Measurements from ENCODE around the gene ZNF610.
"Not testable (repeated sequence)": the region's sequence is repeated elsewhere in the genome, so short reads cannot be mapped to it uniquely, and the experiment has no call there.

Gene ZNF610

DNA sequence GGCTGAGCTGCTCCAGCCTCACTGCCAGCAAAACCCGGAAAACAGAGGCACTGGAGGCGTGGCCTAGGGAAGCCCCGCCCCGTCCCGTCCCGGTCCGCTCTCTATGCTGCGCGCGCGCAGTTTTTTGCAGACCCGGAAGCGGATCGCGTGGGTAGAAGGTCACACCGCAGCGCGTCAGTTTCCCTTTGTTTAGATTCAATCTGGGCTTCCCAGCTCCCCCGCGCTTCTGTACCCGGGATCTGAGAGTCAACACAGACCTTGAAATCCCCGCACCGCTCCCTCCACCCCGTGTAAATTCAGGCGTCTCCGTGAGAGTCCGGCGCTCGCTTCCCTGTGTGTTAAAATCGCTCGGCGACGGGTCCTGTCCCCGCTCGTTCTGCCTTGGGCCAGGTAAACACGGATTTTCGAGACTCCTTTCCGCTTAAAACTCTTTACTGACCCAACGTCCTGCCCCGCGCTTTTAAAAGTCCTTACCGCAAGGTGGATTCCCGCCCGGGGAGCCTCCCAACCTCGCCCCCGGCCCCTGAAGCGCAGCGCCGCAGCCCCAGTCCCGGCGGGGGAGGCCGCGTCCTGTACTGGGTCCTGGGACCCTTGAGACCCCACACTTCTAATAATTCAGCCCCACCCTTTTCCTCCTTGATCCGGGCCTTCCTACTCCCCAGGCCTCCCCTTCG, at the start of gene ZNF610:
ZNF610 (plus strand) TSS at position 127 of the 674 bp plus-strand sequence. CDS start 12,930 bp downstream, outside the sequence.
- DNase-seq (ENCODE audit: low read depth): peak; percentile 71

DNA sequence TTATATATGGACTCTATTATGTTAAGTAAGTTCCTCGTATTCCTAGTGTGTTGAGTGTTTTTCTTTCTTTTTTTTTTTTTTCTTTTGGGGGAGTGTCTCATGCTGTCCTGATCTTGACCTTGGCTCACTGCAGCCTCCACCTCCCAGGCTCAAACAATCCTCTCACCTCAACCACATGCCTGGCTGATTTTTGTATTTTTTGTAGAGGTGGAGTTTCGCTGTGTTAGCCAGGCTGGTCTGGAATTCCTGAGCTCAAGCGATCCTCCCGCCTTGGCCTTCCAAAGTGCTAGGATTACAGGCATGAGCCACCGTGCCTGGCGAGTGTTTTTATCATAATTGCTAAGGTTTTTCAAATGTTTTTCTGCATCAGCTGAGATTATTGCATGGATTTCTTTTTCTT, 49.8 kb upstream of the ZNF610 start:
- no peak for DNase-seq (ENCODE audit: low read depth)

DNA sequence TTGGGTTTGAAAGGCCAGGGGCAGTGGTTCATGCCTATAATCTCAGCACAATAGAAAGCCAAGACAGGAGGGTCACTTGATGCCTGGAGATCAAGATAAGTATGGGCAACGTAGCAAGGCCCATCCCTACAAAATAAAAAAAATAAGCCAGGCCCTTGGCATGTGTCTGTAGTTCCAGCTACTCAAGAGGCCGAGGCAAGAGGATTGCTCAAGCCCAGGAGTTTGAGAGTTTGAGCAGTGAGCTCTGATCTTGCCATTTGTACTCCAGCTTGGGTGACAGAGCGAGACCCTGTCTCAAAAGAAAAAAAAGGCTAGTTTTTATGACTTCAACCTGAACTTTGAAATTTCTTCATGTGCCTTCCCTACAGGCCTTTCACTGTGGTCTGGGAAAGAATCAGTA, 44.3 kb upstream of the ZNF610 start:
- no peak for DNase-seq (ENCODE audit: low read depth)

DNA sequence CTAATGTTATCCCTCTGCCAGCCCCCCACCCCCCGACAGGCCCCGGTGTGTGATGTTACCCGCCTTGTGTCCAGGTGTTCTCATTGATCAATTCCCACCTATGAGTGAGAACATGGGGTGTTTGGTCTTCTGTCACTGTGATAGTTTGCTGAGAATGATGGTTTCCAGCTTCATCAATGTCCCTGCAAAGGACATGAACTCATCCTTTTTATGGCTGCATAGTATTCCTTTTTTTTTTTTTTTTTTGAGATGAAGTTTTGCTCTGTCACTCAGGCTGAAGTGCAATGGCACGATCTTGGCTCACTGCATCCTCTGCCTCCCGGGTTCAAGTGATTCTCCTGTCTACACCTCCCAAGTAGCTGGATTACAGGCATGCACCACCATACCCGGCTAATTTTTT, 43.1 kb upstream of the ZNF610 start:
- not testable (repeated sequence) for DNase-seq (ENCODE audit: low read depth)

DNA sequence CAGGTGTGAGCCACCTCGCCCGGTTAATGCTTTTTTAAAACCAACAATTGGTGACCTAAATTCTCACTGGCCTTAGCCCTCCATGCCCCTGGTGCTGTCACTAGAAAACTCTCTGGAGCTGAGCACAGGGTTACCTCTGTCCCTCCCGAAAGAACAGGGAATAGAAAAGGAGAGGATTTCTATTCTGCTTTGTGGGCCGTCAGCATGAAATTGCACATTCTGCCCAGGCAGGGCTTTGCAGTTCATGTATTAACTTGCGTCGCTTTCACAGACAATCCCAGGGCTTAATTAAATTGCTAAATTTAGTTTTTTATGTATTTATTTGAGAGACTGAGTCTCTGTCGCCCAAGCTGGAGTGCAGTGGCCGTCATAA, 39.7 kb upstream of the ZNF610 start:
- DNase-seq (ENCODE audit: low read depth): no peak

DNA sequence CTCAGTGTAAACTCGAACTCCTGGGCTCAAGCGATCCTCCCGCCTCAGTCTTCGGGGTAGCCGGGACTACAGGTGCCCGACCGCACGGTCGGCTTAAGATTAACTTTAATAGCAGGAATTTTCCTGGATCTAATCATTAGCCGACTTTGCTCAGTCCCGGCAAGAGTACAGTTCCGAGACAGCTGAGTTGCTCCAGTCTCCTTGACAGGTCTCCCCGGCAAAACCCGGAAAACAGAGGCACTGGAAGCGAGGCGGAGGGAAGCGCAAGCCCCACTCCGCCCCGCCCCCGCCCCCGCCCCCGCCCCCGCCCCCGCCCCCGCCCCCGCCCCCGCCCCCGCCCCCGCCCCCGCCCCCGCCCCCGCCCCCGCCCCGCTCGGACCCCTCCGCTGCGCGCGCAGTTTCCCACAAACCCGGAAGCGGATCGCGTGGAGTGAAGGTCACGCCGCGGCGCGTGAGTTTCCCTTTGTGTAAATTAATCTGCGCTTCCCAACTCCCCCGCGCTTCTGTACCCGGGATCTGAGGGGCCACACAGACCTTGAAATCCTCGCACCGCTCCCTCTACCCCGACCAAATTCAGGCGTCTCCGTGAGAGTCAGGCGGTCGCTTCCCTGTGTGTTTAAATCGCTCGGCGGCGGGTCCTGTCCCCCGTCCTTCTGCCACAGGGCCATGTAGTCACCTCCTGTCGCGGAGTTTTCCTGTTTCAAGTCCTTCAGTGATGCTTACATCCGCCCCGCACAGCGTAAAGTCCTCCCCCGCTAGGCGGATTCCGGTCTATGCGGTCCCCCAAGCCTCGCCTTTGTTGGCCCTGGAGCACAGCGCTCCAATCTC, 39.1 kb upstream of the ZNF610 start, which contains the start of gene ZNF480:
ZNF480 (plus strand) TSS at position 397 of the 828 bp plus-strand sequence. CDS start 3,244 bp downstream, outside the sequence.
- DNase-seq (ENCODE audit: low read depth): peak; percentile 65

DNA sequence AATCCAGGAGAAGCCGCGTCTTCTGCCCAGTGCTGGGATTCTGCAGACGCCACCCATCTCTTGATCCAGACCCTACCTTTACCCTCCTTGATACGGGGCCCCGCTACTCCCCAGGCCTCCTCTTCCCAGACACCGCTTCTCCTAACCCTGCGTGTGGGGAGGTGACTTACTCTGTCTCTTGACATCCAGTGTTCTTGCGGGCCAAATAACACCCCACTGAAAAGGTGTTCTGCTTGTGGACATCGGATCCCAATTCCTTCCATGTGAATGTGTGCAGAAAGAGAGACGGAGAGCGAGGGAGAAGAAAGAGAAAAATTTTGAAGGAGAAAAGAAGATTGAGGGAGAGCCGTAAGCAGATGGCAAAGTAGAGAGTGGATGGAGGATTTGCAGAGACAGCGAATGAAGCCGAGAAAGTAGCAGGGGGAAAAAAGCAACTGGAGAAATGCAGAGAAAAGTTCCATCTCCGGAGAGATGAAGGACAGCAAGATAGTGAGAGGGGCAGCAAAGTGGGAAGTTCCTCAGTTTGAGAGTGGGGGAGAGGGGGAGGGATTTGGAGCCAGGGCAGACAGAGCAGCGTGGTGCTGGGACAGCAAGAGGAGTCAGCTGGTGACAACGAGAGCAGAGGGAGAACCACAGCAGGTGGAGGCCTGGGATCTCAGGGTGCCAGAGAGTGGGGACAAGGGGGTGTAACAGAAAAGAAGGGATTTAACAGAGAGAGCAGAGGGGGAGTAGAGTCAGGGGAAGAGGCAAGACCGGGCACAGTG, 38.3 kb upstream of the ZNF610 start:
- DNase-seq (ENCODE audit: low read depth): no peak

DNA sequence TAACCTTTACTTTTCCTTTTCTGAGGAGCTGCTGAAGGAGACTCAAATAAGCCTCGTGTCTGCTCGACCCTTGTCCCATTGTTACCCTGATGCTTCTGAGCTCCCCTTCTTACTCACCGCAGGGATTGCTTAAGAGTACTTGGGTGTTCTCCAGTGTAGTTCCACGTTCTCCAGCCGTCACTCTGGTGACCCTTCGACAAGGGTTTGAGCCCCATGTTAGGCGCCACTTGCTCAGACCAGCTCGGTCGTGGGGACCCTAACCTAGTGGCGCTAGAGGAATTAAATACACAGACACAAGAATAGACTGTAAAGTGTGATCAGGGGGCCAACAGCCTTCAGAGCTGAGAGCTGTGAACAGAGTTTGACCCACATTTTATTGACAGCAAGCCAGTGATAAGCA, 28.8 kb upstream of the ZNF610 start:
- DNase-seq (ENCODE audit: low read depth): no peak

DNA sequence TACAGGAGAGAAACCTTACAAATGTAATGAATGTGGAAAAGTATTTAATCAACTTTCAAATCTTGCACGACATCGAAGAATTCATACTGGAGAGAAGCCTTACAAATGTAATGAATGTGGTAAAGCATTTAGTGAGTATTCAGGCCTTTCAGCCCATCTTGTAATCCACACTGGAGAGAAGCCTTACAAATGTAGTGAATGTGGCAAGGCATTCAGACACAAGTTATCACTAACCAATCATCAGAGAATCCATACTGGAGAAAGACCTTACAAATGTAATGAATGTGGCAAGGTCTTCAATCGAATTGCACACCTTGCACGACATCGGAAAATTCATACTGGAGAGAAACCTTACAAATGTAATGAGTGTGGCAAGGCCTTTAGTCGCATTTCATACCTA, 13.6 kb upstream of the ZNF610 start:
- DNase-seq (ENCODE audit: low read depth): no peak

DNA sequence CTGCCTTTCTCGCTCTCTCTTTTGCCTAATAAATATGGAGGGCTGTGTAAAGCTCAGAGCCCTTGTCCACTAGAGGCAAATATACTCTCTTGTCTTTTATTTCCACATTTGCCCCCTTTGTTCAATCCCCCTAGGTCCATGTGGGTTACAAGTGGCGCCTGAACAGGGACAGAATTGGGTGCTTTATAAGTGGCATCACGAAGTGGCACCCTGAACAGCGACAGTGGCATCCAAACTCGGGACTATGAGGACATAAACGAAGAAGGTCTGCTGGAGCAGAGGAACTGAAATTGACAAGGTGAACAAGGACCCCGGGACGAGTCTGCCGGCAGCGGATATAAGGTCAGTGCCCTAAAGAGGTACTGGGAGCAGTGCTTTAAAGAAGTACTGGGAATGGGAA, 4.3 kb upstream of the ZNF610 start:
- no peak for DNase-seq (ENCODE audit: low read depth)

DNA sequence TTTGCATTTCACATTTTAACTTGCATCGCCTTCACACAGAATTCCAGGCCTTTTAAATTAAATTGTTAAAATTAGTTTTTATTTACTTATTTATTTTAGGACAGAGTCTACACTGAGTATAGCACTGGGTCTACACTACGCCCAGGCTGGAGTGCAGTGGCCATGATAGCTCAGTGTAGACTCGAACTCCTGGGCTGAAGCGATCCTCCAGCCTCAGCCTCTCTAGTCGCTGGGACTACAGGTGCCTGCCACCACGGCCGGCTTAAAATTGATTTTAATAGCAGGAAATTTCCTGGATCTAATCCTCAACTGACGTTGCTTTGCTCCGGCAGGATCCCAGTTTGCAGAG, 301 bp upstream of the ZNF610 start:
- DNase-seq (ENCODE audit: low read depth): no peak

DNA sequence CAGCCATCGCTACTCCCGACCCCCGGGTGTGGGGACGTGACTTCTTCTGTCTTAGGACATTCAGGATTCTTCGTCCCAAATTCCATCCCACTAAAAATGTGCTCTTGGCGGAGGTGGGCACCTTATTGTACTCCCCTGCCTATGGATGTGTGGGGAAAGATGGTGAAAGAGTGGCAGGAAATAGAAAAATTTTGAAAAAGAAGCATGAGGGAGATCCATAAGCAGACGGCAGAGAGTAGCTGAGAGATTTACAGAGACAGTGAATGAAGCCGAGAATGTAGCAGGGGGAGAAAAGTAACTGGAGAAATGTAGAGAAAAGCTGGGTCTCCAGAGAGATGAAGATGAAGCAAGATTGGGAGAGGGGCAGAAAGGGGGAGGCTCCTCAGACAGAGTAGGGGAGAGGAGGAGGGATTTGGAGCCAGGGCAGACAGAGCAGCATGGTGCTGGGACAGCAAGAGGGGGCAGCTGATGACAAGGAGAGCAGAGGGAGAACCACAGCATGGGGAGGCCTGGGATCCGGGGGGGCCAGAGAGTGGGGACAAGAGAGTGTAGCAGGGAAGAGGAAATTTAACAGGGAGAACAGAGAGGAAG, 843 bp downstream of the ZNF610 start:
- DNase-seq (ENCODE audit: low read depth): no peak

DNA sequence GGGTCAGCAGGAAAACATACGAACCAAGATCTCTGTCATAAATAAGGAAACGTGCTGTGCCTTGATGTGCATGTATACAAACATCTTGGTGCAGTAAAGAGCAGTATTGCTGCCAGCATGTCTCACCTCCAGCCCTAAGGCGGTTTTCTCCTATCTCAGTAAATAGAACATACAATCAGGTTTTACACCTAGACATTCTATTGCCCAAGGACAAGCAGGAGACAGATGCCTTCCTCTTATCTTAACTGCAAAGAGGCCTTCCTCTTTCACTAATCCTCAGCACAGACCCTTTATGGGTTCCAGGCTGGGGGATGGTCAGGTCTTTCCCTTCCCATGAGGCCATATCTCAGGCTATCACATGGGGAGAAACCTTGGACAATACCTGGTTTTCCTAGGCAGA, 3.0 kb downstream of the ZNF610 start:
- DNase-seq (ENCODE audit: low read depth): not testable (repeated sequence)

DNA sequence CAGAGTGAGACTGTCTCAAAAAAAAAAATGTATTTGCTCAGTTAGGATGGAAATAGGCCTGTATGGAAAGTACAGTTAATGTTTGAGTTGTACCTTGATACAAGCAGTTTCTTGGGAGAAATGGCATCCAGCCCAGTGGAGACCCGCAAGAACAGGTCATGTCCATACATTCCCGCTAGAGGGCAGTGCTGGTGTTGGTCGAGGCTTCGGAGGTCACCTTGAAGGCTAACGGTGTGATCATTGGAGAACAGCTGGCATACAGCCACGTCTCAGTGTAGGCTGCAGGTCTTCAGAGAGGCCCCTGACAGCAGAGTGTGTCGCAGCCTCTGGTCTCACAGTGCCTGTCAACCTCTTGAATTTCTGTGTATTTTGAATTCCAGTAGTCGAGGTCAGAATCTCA, 7.5 kb downstream of the ZNF610 start:
- no peak for DNase-seq (ENCODE audit: low read depth)

DNA sequence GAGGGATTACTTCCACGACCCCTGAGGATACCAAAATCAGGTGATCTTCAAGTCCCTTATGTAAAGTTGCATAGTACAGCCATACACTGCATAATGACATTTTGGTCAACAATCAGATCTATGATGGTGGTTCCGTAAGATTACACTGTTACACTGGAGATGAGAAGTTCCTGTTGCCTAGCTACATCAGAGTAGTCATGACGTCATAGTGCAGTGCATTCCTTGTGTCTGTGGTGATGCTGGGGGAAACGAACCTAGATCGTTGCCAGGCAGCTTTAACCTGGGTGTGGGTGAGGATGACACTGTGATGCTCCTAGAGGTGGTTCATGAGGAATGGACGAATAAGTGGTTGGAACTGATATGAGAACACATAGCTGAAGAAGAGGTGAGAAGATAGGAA, 9.1 kb downstream of the ZNF610 start:
- no peak for DNase-seq (ENCODE audit: low read depth)

DNA sequence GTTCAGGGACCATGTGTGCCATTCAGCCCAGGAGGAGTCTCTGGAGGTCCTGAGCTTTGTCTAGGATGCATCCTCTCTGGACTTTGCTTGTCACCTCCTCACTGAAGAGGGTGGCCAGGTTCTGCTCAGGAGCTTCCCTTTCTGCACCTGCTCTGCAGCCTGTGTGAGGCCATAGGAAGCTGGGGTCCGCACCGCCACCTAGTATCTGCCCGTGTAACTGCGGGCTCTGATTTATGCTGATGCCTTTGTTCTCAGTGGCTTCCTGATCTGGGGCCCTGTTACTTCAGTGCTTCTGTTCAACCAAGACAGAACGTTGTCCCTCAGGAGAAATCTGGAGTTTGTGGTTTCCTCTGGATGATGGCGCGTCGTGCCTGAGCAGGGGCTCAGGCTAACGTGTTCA, 15.5 kb downstream of the ZNF610 start:
- DNase-seq (ENCODE audit: low read depth): no peak

DNA sequence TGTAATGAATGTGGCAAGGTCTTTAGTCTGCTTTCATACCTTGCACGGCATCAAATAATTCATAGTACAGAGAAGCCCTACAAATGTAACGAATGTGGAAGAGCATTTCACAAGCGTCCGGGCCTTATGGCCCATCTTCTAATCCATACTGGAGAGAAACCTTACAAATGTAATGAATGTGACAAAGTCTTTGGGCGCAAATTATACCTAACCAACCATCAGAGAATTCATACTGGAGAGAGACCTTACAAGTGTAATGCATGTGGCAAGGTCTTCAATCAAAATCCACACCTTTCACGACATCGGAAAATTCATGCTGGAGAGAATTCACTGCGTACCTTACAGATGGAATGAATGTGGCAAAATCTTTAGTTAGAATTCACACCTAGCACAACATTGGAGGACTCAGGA, 30.4 kb downstream of the ZNF610 start:
- no peak for DNase-seq (ENCODE audit: low read depth)

DNA sequence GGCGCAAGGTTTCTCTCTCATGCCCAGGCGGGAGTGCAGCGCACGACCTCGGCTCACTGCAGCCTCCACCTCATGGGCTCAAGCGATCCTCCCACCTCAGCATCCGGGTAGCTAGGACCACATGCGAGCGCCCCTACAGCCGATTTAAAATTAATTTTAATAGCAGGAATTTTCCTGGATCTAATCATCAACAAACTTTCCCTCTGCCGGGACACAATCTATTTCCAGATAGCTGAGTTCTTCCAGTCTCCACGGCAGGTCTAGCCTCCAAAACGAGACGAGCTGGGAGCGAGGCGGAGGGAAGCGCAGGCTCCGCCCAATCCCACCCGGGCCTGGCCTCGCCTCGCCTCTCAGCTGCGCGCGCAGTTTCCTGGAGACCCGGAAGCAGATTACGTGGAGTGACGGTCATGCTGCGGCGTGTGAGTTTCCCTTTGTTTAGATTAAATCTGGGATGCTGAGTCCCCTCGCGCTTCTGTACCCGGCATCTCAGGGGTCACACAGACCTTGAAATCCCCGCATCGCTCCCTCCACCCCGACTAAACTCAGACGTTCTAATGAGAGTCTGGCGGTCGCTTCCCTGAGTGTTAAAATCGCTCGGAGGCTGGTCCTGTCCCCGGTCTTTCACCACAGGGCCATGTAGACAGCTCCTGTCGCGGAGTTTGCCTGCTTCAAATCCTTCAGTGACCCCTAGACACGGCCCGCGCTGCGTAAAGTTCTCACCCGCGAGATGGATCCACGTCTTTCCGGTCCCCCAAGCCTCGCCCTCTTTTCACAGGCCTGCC, 33.7 kb downstream of the ZNF610 start, which contains the start of gene ZNF880:
ZNF880 (plus strand) TSS at position 365 of the 782 bp plus-strand sequence; CDS start at position 408, 43 bp downstream.
- DNase-seq (ENCODE audit: low read depth): peak; percentile 87

DNA sequence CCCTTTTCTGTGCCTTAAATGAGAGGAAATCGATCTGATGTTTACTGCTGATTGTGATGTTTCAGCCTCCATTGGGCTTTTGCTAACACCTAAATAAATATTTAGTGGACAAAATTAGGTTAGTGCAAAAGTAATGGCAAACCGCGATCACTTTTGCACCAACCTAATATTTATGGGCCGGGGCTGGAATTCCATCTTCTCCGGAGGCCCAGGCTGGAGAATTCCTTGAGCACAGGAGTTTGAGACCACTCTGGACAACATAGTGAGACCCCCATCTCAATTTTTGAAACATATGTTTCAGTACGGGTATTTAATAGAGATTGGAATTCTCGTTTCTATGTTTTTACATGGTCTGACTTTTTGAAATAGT, 34.3 kb downstream of the ZNF610 start:
- no peak for DNase-seq (ENCODE audit: low read depth)

DNA sequence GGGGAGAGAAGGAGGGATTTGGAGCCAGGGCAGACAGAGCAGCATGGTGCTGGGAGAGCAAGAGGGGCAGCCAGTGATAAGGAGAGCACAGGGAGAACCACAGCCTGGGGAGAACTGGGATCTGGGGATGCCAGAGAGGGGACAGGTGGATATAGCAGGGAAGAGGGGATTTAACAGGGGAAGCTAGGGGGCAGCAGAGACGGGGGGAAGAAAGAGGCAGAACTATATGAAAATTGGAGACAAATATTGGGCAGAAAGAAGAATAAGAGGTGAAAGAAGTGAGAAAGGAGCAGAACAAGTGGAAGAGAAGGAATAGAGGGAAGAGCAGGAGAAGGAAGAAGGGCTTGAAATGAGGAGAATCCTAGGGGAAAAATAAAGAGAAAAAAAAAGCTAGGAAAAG, 55.1 kb downstream of the ZNF610 start:
- DNase-seq (ENCODE audit: low read depth): no peak

DNA sequence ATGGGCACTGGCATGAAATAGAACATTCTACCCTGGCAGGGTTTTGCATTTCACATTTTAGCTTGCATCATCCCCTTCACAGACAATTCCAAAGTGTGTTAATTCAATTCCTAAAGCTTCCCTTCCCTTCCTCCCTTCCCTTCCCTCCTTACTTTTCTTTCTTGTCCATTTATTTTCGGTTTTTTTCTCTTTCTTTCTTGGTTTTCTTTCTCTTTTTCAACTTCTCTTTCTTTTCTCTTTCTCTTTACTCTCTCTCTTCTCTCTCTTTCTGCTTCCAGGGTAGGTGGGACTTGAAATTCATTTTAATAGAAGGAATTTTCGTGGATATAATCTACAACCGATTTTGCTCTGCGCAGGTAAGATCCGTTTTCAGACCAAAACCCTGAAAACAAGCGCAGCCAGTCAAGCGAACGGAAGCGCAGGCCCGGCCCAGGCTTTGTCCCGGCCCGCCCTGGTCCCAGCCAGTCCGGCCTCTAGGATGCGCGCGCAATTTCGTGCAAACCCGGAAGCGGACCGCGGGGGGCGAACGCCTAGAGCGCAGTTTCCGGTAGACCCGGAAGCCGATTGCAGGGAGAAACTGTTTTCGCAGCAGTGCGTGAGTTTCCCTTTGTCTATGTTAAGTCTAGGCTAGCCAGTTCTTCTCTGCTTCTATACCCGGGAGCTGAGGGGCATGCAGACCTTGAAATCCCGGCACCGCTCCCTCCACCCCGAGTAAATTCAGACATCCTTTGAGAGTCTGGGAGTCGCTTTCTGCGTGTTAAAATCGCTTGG, 61.5 kb downstream of the ZNF610 start, which contains the start of gene ZNF528:
ZNF528 (plus strand) TSS at position 540 of the 771 bp plus-strand sequence. CDS start 4,165 bp downstream, outside the sequence.
- DNase-seq (ENCODE audit: low read depth): peak; percentile 93
